ENCODE results near the gene HSD17B3.
"Not testable (repeated sequence)": the region's sequence is repeated elsewhere in the genome, so short reads cannot be mapped to it uniquely, and the experiment has no call there.

HSD17B3 gene

GRCh38 chr9:96302021-96302420 lies at the start of gene HSD17B3:
Gene HSD17B3, minus strand, starts transcription at chr9:96302176. Its CDS starts 72 bp downstream, at chr9:96302104.
- DNase-seq (ENCODE audit: low read depth in 2 of 2) = no peak

DNA sequence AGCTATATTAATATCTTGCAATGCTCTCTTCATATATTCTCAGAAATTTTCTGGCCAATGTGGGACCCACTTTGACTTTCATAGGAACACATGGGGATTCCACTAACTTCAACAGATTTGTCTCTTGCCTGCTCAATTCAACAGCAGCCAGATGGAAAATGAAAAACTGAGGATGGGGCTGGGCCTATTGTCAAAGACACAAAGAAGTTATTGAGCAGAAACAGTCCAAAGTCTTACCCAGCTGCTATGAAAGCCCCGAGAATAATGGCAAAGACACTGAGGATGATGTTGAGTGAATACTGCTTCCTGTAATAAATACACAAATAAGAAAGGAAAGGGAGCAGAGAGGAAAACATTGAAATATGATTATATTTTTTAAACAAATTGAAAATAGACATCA lies 48.9 kb upstream of the HSD17B3 start:
- no peak for DNase-seq (ENCODE audit: low read depth in 2 of 2)

DNA sequence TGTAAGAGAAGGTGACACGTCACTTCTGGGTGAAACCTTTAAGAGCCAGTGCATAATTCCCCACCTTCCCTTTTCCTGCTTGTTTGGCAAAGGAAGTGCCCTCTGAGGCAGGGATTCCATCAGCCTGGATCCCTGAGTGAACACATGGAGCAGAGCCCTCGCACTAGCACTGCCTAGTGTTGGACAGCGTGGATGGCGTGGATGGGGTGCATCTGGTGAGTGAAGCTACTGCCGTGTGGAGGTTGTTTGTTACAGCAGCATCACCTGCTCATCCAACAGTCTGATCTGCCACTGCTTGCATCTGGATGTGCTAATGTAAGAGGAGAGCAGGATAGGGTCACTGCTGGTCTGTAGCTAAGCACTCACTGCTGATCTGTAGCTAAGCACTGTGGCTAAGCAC lies 46.3 kb upstream of the HSD17B3 start:
- DNase-seq (ENCODE audit: low read depth in 2 of 2) = no peak

DNA sequence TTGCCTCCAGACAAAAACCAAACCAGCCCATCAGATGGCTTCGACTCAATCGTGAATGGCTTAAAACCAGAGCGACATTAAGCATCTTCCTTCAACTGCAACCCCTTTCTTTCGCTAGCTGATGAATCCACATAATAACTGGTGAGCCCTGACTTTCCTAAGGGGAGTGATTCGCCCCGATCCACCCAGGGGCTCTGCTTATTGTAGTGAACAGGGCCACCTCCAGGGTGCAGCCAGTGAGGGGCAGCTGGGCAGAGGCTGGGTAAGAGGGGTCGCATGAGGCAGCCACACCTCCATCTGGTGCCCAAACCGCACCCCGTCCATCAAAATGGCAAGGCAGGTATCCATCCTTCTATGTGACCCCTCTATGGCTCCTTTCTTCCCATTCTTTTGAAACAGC lies 43.6 kb upstream of the HSD17B3 start:
- no peak for DNase-seq (ENCODE audit: low read depth in 2 of 2)

DNA sequence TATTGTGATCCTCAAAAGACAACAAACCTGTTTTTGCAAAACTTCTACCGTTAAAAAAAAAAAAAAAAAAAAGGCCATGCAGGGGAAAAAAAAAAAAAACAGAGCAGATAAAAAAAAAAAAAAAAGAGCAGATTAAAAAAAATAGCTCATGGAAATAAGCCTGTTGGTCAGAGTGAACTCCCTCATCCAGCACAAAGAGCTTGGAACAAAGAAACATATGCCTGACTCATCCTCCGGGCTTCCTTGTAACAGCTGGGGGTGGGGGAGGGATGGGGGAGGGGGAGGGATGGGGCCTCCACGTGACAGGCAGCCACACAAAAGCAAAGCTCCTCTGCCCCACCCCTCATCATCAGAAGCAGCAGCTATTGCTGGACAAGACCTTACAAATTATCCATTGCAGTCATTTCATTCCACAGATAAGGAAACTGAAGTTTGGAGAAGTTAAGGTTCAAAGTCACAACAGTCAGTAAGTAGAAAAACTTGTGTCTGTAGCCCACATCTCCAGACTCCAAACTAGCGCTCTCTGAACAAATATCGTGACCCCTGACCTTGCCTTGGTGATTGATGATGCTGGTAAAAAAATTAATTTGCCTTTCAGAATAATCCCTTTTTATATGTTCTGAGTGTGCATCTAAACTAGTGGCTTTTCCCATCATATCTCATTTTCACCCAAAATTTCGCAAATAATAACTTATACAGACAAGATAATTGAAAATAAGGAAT lies 42.6 kb upstream of the HSD17B3 start:
- no peak for DNase-seq (ENCODE audit: low read depth in 2 of 2)

GRCh38 chr9:96343515-96344360 lies 41.8 kb upstream of the HSD17B3 start:
- DNase-seq (ENCODE audit: low read depth in 2 of 2) = no peak

- no peak for DNase-seq (ENCODE audit: low read depth in 2 of 2)
These were observed 40.7 kb upstream of the HSD17B3 start for GRCh38 chr9:96342571-96343245.

GRCh38 chr9:96340707-96341106 lies 38.7 kb upstream of the HSD17B3 start:
- DNase-seq (ENCODE audit: low read depth in 2 of 2) = no peak

DNA sequence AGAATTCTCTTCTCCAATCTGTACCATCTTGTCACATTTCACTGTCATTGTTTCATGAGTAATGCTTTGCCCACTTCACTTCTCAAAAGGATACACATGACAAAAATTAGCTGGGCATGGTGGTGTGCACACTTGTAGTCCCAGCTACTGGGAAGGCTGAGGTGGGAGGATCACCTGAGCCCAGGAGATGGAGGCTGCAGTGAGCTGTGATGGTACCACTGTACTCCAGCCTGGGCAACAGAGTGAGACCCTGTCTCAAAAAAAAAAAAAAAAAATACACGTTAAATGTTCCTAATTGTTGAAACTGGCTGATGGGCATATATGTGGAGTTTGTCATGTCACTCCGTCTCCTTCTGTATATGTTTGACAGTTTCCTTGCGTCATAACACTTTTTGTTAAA lies 36.3 kb upstream of the HSD17B3 start:
- DNase-seq (ENCODE audit: low read depth in 2 of 2) = no peak

DNA sequence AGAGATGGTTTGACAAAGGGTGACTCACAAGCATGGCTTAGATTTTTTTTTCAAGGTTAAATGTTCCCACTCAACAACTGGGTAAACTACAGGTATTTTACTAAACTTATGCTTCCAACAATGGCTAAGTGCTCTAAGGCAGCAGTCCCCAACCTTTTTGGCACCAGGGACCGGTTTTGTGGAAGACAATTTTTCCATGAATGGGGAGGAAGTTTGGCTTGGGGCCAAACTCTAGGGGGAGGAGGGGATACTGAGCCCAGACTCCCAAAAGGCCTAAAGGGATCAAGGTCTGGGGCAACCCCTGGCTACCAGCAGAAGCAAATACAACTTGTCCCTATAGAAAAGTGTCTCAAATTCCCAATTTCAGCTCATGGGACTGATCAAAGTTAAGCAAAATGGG lies 32.0 kb upstream of the HSD17B3 start:
- DNase-seq (ENCODE audit: low read depth in 2 of 2) = no peak

DNA sequence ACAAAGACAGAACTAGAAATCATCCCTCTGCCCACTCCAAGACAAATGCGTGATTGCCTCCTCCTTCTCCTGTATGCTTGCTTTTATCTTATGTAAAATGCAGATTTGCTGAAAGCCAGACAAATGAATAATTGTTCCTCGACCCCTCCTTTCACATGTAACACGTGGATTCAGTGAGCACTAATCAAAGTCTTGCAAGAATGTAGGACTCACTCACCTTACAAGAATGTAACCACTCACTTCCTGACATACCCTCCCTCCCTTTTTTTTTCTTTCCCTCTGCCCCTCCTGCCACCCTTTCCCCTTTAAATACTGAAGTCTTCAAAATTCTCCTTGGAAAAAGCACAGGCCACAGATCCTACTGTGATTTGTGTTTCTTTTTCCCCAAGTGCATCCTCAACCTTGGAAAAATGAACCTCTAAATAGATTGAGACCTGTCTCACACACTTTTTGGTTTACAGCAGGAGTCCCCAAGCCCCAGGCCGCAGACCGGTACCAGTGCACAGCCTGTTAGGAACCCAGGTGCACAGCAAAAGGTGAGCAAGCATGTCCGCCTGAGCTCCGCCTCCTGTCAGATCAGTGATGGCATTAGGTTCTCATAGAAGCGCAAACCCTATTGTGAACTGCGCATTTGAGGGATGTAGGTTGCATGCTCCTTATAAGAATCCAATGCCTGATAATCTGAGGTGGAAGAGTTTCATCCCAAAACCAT lies 29.4 kb upstream of the HSD17B3 start:
- no peak for DNase-seq (ENCODE audit: low read depth in 2 of 2)

DNA sequence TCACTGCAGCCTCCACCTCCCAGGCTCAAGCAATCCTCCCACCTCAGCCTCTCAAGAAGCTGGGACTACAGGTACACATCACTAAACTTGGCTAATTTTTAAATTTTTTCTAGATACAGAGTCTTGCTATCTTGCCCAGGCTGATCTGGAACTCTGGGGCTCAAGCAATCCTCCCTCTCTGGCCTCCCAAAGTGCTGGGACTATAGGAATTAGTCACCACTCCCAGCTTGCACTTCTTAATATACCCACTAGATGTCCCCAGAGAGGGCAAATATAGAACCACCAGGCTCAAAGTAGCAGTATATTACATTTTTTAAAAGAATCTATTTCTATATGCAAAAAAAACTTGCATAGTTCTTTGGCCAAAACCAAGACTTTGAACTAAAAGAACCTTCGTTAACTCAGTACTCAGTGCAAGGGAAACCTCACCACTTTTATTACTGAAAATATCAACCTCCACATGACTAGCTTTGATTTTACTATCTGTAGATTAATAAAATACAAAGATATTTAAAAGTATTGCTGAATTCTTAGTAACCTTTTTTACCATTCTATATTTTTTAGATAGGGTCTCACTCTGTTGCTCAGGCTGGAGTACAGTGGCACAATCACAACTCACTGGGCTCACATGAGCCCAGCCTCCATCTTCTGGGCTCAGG lies 25.8 kb upstream of the HSD17B3 start:
- DNase-seq (ENCODE audit: low read depth in 2 of 2) = no peak

GRCh38 chr9:96323169-96323568 lies 21.2 kb upstream of the HSD17B3 start:
- DNase-seq (ENCODE audit: low read depth in 2 of 2) = no peak

DNA sequence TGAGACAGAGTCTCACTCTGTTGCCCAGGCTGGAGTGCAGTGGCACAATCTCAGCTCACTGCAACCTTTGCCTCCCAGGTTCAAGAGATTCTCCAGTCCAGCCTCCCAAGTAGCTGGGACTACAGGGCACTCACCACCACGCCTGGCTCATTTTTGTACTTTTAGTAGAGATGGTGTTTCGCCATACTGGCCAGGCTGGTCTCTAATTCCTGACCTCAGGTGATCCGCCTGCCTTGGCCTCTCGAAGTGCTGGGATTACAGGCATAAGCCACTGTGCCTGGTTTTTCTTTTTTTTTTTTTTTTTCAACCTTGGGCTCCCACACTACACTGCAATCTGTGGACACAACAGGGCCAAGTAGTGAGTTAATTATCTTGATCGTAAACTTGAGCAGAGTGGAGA lies 20.8 kb upstream of the HSD17B3 start:
- not testable (repeated sequence) for DNase-seq (ENCODE audit: low read depth in 2 of 2)

DNA sequence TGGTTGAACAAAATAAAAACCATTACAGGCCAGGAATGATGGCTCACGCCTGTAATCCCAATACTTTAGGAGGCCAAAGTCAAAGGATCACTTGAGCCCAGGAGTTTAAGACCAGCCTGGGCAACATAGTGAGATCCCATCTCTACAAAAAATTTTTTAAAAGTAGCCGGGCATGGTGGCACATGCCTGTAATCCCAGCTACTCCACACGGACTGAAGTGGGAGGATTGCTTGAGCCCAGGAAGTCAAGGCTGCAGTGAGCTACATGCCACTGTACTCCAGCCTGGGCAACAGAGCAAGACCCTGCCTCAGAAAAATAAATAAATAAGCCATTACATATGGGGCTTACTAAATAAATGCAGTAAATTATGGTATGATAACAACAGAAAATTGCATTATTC lies 20.2 kb upstream of the HSD17B3 start:
- not testable (repeated sequence) for DNase-seq (ENCODE audit: low read depth in 2 of 2)

- no peak for DNase-seq (ENCODE audit: low read depth in 2 of 2)
These were observed 19.5 kb upstream of the HSD17B3 start for GRCh38 chr9:96321515-96321914.

GRCh38 chr9:96320749-96321280 lies 18.8 kb upstream of the HSD17B3 start:
- no peak for DNase-seq (ENCODE audit: low read depth in 2 of 2)

DNA sequence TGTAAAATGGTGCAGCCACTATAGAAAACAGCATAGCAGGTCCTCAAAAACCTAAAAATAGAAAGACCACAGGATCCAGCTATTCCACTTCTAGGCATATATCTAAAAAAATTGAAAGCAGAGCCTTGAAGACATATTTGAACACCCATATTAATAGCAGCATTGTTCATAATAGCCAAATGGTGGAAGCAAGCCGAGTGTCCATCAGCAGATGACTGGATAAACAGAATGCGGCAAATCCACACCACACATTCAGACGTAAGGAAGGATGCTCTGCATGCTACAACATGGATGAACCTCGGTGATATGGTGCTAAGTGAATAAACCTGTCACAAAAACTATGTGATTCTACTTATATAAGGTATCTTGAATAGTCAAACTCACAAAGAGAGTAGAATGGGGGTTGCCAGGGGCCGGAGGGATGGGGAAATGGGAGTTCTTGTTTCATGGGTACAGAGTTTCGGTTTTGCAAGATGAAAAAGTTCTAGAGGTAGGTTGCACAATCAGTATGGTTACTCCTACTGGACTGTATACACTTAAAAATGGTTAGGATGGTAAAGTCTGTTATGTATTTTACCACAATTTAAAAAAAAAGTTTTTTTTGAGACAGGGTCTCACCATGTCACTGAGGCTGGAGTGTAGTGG lies 17.1 kb upstream of the HSD17B3 start:
- no peak for DNase-seq (ENCODE audit: low read depth in 2 of 2)

DNA sequence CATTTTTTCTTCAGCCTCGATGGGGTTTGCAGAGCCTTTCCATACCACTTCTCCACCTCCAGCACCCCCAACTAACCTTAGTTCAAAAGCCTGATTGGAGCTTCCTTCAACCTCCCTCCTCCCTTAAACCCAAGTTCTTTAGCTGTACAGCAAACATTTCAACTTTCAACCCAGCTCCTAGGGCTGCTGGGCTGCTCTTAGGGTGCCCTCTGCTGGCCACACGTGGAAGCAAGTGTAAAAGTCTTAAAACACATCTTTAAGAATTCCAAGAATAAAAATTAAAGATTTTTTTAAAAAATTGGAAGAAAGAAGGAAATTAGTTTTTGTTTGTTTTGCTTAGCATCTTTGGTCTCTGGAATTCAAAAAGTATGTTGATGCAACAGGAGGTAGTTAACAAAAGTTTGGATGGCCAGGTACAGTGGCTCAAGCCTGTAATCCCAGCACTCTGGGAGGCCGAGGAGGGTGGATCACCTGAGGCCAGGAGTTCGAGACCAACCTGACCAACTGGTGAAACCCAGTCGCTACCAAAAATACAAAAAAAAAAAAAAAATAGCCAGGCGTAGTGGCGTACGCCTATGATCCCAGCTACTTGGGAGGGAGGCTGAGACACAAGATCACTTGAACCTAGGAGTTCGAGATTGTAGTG lies 15.5 kb upstream of the HSD17B3 start:
- peak; percentile 23 to 36 for DNase-seq (ENCODE audit: low read depth in 2 of 2)

DNA sequence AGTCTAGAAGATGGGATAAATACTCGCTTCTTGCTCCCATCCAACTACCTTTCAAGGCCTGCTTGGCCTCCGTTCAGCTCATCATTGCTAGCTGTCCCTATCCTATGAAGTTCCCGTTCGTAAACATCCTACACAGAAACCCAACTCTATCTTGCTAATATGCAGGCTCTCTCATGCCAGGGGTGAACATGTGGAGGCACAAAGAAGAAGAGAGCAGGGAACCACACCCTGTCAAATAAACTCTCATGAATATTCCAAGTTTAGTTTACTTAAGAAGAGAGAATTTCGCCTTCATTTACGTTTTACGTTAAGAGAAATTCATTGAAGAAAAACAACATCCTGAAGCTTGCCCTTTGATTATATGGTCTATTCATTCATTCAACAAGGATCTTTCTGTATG lies 7.9 kb upstream of the HSD17B3 start:
- DNase-seq (ENCODE audit: low read depth in 2 of 2) = no peak

Measured in stimulated activated CD8-positive, alpha-beta memory T cell treated with anti-CD3 and anti-CD28 coated beads, Interleukin-2, amount 100 ng/mL, for 48 hours (primary cell).